Endothelial cell of umbilical vein (primary cell): ENCODE measurements around the gene MCM7. TPM values are rescaled to one million over a fixed set of nuclear protein-coding genes. Genes with fewer than 3 reads are reported as not detected.

Experiments used
- BruUV-seq: library from RNA; stranded (reverse); fragments of 400-500 nt; replicated peaks from 2 replicates; lab custom pipeline; 2021; lab: Mats Ljungman, UMichigan
- CTCF ChIA-PET: fragments of 300-600, 350-600 bp; sonication (Branson Sonifier 250); formaldehyde crosslinking; loops from one replicate; lab custom pipeline; 2021; ENCODE audit warnings: antibody characterized with exemption, inconsistent platforms; lab: Charles Lee
- POLR2A ChIA-PET: fragments of 300-600, 350-600 bp; sonication (Branson Sonifier 250); formaldehyde crosslinking; loops from one replicate; lab custom pipeline; 2021; ENCODE audit warnings: antibody characterized with exemption, inconsistent platforms; lab: Charles Lee
- DNase-seq: peaks from one replicate; pipeline ENCODE4 v3.0.0-alpha.2; 2011; ENCODE audit warnings: low read depth, low spot score
- FAIRE-seq: peaks from 2 replicates; lab custom pipeline; 2011; peaks lifted over from hg19 to GRCh38; lab: Jason Lieb, UNC
- H2AFZ ChIP-seq: 2 replicates; pipeline ENCODE4 v1.6.0; 2012; ENCODE audit warnings: low read depth, low read length, control low read depth, inconsistent platforms
- H3K27ac ChIP-seq: 2 replicates; pipeline ENCODE4 v1.5.1; 2011; ENCODE audit warnings: low read depth, mild to moderate bottlenecking, control low read depth, low read length, moderate library complexity; ENCODE audit not compliant: insufficient read depth
- H3K27me3 ChIP-seq, 2 experiments: 2 replicates each; pipeline versions ENCODE4 v1.6.0 to v1.6.1; 2011; ENCODE audit warnings: low read length in 2 of 2, mixed read lengths in 1 of 2; ENCODE audit not compliant: control insufficient read depth in 2 of 2, insufficient read depth in 2 of 2
- H3K36me3 ChIP-seq, 2 experiments: 2 replicates in 1 of 2; 3 replicates in 1 of 2; pipeline ENCODE4 v1.5.1; 2011; ENCODE audit warnings: low read length in 2 of 2, mild to moderate bottlenecking in 1 of 2, moderate library complexity in 1 of 2; ENCODE audit not compliant: control insufficient read depth in 2 of 2, insufficient read depth in 2 of 2; ENCODE audit errors: extremely low read depth in 1 of 2
- H3K4me1 ChIP-seq: 3 replicates; pipeline ENCODE4 v1.5.1; 2011; ENCODE audit warnings: mild to moderate bottlenecking, low read length; ENCODE audit not compliant: control insufficient read depth, insufficient read depth; ENCODE audit errors: extremely low read depth
- H3K4me2 ChIP-seq: 2 replicates; pipeline ENCODE4 v1.6.1; 2011; ENCODE audit warnings: low read length, control low read depth, mixed read lengths; ENCODE audit not compliant: insufficient read depth
- H3K4me3 ChIP-seq, 3 experiments: fragments of 200-600 bp in 1 of 3; sonication (generic), shearing (Covaris generic) in 1 of 3; replicated peaks in 1 of 3; 2 replicates each; pipeline ENCODE4 v1.5.1; 2011 to 2016; ENCODE audit warnings: control low read depth in 3 of 3, low read length in 3 of 3, mild to moderate bottlenecking in 2 of 3, inconsistent platforms in 1 of 3, low read depth in 1 of 3, moderate library complexity in 1 of 3; ENCODE audit not compliant: insufficient read depth in 1 of 3
- H3K79me2 ChIP-seq: 2 replicates; pipeline ENCODE4 v1.6.0; 2012; ENCODE audit warnings: low read length, inconsistent platforms; ENCODE audit not compliant: control insufficient read depth, insufficient read depth
- H3K9ac ChIP-seq: replicated peaks from 2 replicates; pipeline ENCODE3; 2011; ENCODE audit warnings: low read length, control low read depth; ENCODE audit not compliant: insufficient read depth; ENCODE audit errors: extremely low read depth
- H3K9me1 ChIP-seq: replicated peaks from 3 replicates; pipeline ENCODE4 v1.6.0; 2011; ENCODE audit warnings: mild to moderate bottlenecking, low read length; ENCODE audit not compliant: control insufficient read depth, insufficient read depth; ENCODE audit errors: extremely low read depth
- H3K9me3 ChIP-seq: replicated peaks from 2 replicates; pipeline ENCODE4 v1.5.1; 2012; ENCODE audit warnings: low read length, inconsistent platforms; ENCODE audit not compliant: control insufficient read depth, insufficient read depth
- H4K20me1 ChIP-seq: replicated peaks from 2 replicates; pipeline ENCODE3; 2011; ENCODE audit warnings: mild to moderate bottlenecking, low read length; ENCODE audit not compliant: control insufficient read depth, insufficient read depth; ENCODE audit errors: extremely low read depth
- EZH2 ChIP-seq: IDR thresholded peaks from 2 replicates; pipeline ENCODE4 v1.6.1; 2012; ENCODE audit warnings: borderline replicate concordance, low read depth, mild to moderate bottlenecking, moderate library complexity, low read length, inconsistent platforms; ENCODE audit not compliant: severe bottlenecking
- FOS ChIP-seq: IDR thresholded peaks from 2 replicates; pipeline ENCODE4 v1.6.1; 2011; ENCODE audit warnings: mild to moderate bottlenecking, low read length, moderate library complexity, borderline replicate concordance; ENCODE audit not compliant: insufficient read depth
- GATA2 ChIP-seq: IDR thresholded peaks from 2 replicates; pipeline ENCODE4 v1.7.0; 2011; ENCODE audit warnings: low read depth, mild to moderate bottlenecking, moderate library complexity, mixed read lengths, low read length; ENCODE audit not compliant: insufficient read length, insufficient read depth
- JUN ChIP-seq: IDR thresholded peaks from 2 replicates; pipeline ENCODE4 v1.6.1; 2011; ENCODE audit warnings: borderline replicate concordance, low read depth; ENCODE audit not compliant: insufficient read length, insufficient read depth
- MYC ChIP-seq: IDR thresholded peaks from one replicate; pipeline ENCODE4 v1.6.1; 2011; ENCODE audit warnings: mild to moderate bottlenecking, low read depth, low read length
- POLR2A ChIP-seq: IDR thresholded peaks from 2 replicates; pipeline ENCODE4 v1.6.1; 2012; ENCODE audit warnings: low read depth, mild to moderate bottlenecking, control low read depth, low read length
- POLR2AphosphoS5 ChIP-seq: IDR thresholded peaks from 2 replicates; pipeline ENCODE4 v1.6.1; 2012; ENCODE audit warnings: low read depth, mild to moderate bottlenecking, control low read depth, low read length, moderate library complexity; ENCODE audit not compliant: insufficient read depth
- dilution Hi-C: fragments of 300-500 bp; cut with MboI; formaldehyde crosslinking; loops from one replicate; pipeline ENCODE4 v1.15.0; 2019; ENCODE audit warnings: low sequenced_read_pairs; ENCODE audit not compliant: extremely low pct_ligation_motif_present
- intact Hi-C: fragments of 100-400 bp; cut with micrococcal nuclease; formaldehyde crosslinking; loops from one replicate; pipeline ENCODE4 v1.10.0; 2022
- microRNA counts: library from miRNA; unstranded; fragments of <30 nt; microRNA quantifications from one replicate; lab custom pipeline; 2016
- microRNA-seq: library from miRNA; unstranded; fragments of <30 nt; microRNA quantifications from one replicate; pipeline ENCODE4 v1.2.0, GENCODE V29; 2021; ENCODE audit warnings: borderline number of aligned reads, borderline replicate concordance
- polyA plus RNA-seq, 4 experiments: library from polyadenylated mRNA; depleted of rRNA in 3 of 4; stranded (reverse) in 3 of 4; unstranded in 1 of 4; fragments of >200 nt; gene quantifications; 2 replicates each; pipeline versions ENCODE4 v1.2.1 to v1.2.3, GENCODE V29; 2011 to 2012; ENCODE audit warnings: missing spikeins in 1 of 4
- small RNA-seq: library from RNA; depleted of rRNA; stranded (forward); fragments of <200 nt; gene quantifications from one replicate; pipeline ENCODE3, GENCODE V24; 2012; ENCODE audit warnings: low replicate concordance, low read depth; ENCODE audit not compliant: insufficient read depth, insufficient read length
- total RNA-seq: library from RNA; stranded (reverse); gene quantifications from 2 replicates; pipeline ENCODE4 v1.2.3, GENCODE V29; 2021
- TF ChIP-seq, protein P1 (sequence below): IDR thresholded peaks from 2 replicates; pipeline ENCODE4 v1.6.1; 2011; ENCODE audit not compliant: insufficient read depth, insufficient read length

Gene MCM7
- total and polyA plus RNA-seq, 2 donors (not counting 3 experiments of a cell fraction or from before 2014, with no cell fraction given) = 156 to 187 TPM

DNA sequence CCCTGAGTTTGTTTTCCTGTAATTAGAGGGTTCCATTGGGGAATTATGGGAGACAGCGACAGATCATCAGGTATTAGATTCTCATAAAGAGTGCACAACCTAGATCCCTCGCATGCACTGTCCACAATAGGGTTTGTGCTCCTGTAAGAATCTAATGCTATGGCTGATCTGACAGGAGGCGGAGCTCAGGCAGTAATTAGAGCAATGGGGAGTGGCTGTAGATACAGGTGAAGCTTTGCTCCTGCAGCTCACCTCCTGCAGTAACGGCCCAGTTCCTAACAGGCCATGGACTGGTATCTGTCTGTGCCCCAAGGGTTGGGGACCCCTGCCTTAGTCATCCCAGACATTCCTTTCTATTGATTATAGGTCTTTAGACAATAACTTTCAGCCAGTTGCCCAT lies 52.5 kb downstream of the MCM7 start:
- ChIA-PET CTCF (interaction anchor here (9.1 kb wide), 1 partner anchor 55 kb away, joined by 158 read pairs; no protein-coding TSS in a partner anchor), POLR2A (no interaction called here)
- Histone ChIP-seq H4K20me1 (no peaks in the 10 kb centered on the region), H3K27me3 (no peaks in the 10 kb centered on the region), H3K9ac (no peak overlapping the region), H3K4me2 (no peak overlapping the region), H3K9me3 (no peaks in the 10 kb centered on the region), H3K36me3 (no peaks in the 10 kb centered on the region), H3K9me1 (no peaks in the 10 kb centered on the region), H2AFZ (no peak overlapping the region), H3K27ac (no peak overlapping the region), H3K4me3 (no peak overlapping the region), H3K4me1 (peaks cover 3% of the 10 kb centered on the region), H3K79me2 (no peaks in the 10 kb centered on the region)
- intact Hi-C loops = loop anchor here (1.0 kb wide), 3 partner anchors 7 to 33 kb away; partner anchors contain the start of genes ZKSCAN1 and ZNF3
- FAIRE-seq (no peak), DNase-seq (no peak)
- dilution Hi-C loops = no loop called here
- TF ChIP-seq EZH2 (no peak), MYC (no peak), FOS (no peak), POLR2A (no peak), GATA2 (no peak), JUN (no peak), POLR2AphosphoS5 (no peak)
- TF ChIP-seq, protein P1, sequence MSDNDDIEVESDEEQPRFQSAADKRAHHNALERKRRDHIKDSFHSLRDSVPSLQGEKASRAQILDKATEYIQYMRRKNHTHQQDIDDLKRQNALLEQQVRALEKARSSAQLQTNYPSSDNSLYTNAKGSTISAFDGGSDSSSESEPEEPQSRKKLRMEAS = no peak
- no TSS peak for BruUV-seq

DNA sequence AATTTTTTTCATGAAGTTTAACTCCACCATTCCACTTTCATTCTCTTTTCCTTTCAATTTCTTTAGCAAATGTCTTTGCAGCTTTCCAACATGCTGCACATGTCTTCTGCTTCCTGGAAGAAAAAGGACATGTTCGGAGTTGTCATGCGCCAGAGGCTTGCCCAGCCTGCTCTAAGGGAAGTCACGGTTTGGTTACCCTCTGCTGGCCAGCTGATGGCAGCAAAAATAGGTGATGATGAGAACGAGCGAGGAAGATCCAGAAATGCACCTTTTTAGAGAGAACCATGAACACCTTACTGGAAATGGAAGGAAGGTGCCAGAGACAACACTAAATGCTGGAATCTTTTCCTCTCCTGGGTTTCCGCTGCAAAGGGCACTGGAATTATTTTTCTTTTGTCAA lies 56.5 kb downstream of the MCM7 start:
- Histone ChIP-seq H3K9me1 (no peaks in the 10 kb centered on the region), H3K4me1 (peaks cover 14% of the 10 kb centered on the region), H3K4me3 (no peak overlapping the region), H3K36me3 (no peaks in the 10 kb centered on the region), H3K79me2 (no peaks in the 10 kb centered on the region), H4K20me1 (no peaks in the 10 kb centered on the region), H3K4me2 (no peak overlapping the region), H2AFZ (no peak overlapping the region), H3K27ac (no peak overlapping the region), H3K9me3 (no peaks in the 10 kb centered on the region), H3K27me3 (no peaks in the 10 kb centered on the region), H3K9ac (no peak overlapping the region)
- CTCF ChIA-PET = interaction anchor here (1.2 to 1.6 kb wide), 2 partner anchors 15 to 50 kb away, joined by 3 to 5 read pairs; no protein-coding TSS in a partner anchor
- no peak for DNase-seq
- intact Hi-C loops = no loop called here
- no TSS peak for BruUV-seq
- no peak for FAIRE-seq
- POLR2A ChIA-PET = no interaction called here
- dilution Hi-C loops = no loop called here
- TF ChIP-seq MYC = no peak
- TF ChIP-seq, protein P1 = no peak
- no peak for TF ChIP-seq JUN
- no peak for TF ChIP-seq FOS
- no peak for TF ChIP-seq POLR2A

MicroRNAs encoded within 50 kb of the gene (microRNA counts, 767-probe panel; counts per million panel counts)
- microRNA hsa-miR-106b-5p (lab: Ali Mortazavi, UCI) (723 counts per million, percentile 96 among the panel's probes with 10 or more counts), microRNA hsa-miR-25-3p (lab: Ali Mortazavi, UCI) (15,144 counts per million, percentile 98 among the panel's probes with 10 or more counts), microRNA hsa-miR-93-5p (lab: Ali Mortazavi, UCI) (17,996 counts per million, percentile 98 among the panel's probes with 10 or more counts)

Small RNA genes lying within 50 kb of the gene (microRNA-seq; reads per million reads assigned to microRNA genes)
- 1,959 reads per million, percentile 88 among the genes with 10 or more reads in this experiment for gene MIR106B
- 188 reads per million, percentile 65 among the genes with 10 or more reads in this experiment for gene MIR25
- 3,260 reads per million, percentile 92 among the genes with 10 or more reads in this experiment for gene MIR93

Small RNA genes lying within 50 kb of the gene (small RNA-seq; reads per million reads assigned to genes)
- gene MIR106B = 1,874 reads per million, percentile 100 among the genes with 10 or more reads in this experiment
- 1,302 reads per million, percentile 100 among the genes with 10 or more reads in this experiment for gene MIR25
- 472 reads per million, percentile 99 among the genes with 10 or more reads in this experiment for gene MIR93

Other genes with a start within 250 kb of the MCM7 start
- 0.51 TPM in 1 of 2 replicates, not detected in the other for gene OR2AE1, start 224.4 kb downstream of the MCM7 start, total RNA-seq
- 0.13 and 0.18 TPM in 2 replicates for gene OR2AE1, start 224.4 kb downstream of the MCM7 start, polyA plus RNA-seq
- gene TRIM4, start 181.9 kb downstream of the MCM7 start, total RNA-seq = 19.1 and 22.1 TPM in 2 replicates
- gene TRIM4, start 181.9 kb downstream of the MCM7 start, polyA plus RNA-seq = 10.3 and 13.0 TPM in 2 replicates
- gene GJC3, start 171.8 kb downstream of the MCM7 start, total RNA-seq = not detected in 2 replicates
- 0.28 and 0.33 TPM in 2 replicates for gene GJC3, start 171.8 kb downstream of the MCM7 start, polyA plus RNA-seq
- not detected in 2 replicates for gene AZGP1, start 125.4 kb downstream of the MCM7 start, total RNA-seq
- gene AZGP1, start 125.4 kb downstream of the MCM7 start, polyA plus RNA-seq = not detected in 2 replicates
- 52.8 and 57.8 TPM in 2 replicates for gene ZKSCAN1, start 85.8 kb downstream of the MCM7 start, total RNA-seq
- 9.4 and 12.3 TPM in 2 replicates for gene ZKSCAN1, start 85.8 kb downstream of the MCM7 start, polyA plus RNA-seq
- gene ZSCAN21, start 51.6 kb downstream of the MCM7 start, total RNA-seq = 7.4 and 7.7 TPM in 2 replicates
- 6.5 and 7.7 TPM in 2 replicates for gene ZSCAN21, start 51.6 kb downstream of the MCM7 start, polyA plus RNA-seq
- gene ZNF3, start 19.7 kb downstream of the MCM7 start, total RNA-seq = 30.9 and 31.1 TPM in 2 replicates
- gene ZNF3, start 19.7 kb downstream of the MCM7 start, polyA plus RNA-seq = 20.1 and 21.8 TPM in 2 replicates
- gene COPS6, start 12.4 kb downstream of the MCM7 start, total RNA-seq = 168 and 188 TPM in 2 replicates
- gene COPS6, start 12.4 kb downstream of the MCM7 start, polyA plus RNA-seq = 251 and 268 TPM in 2 replicates
- 20.5 and 22.7 TPM in 2 replicates for gene AP4M1, start 246 bp upstream of the MCM7 start, total RNA-seq
- 27.4 and 31.4 TPM in 2 replicates for gene AP4M1, start 246 bp upstream of the MCM7 start, polyA plus RNA-seq
- gene TAF6, start 18.0 kb upstream of the MCM7 start, total RNA-seq = 64.6 and 67.3 TPM in 2 replicates
- 32.7 and 34.1 TPM in 2 replicates for gene TAF6, start 18.0 kb upstream of the MCM7 start, polyA plus RNA-seq
- gene CNPY4, start 18.2 kb upstream of the MCM7 start, total RNA-seq = 18.0 and 33.7 TPM in 2 replicates
- 22.6 and 28.6 TPM in 2 replicates for gene CNPY4, start 18.2 kb upstream of the MCM7 start, polyA plus RNA-seq
- gene MBLAC1, start 25.6 kb upstream of the MCM7 start, total RNA-seq = 1.3 and 1.8 TPM in 2 replicates
- 1.8 and 2.1 TPM in 2 replicates for gene MBLAC1, start 25.6 kb upstream of the MCM7 start, polyA plus RNA-seq
- 139 and 140 TPM in 2 replicates for gene LAMTOR4, start 47.5 kb upstream of the MCM7 start, total RNA-seq
- gene LAMTOR4, start 47.5 kb upstream of the MCM7 start, polyA plus RNA-seq = 492 and 520 TPM in 2 replicates
- 23.0 and 24.0 TPM in 2 replicates for gene TRAPPC14, start 57.3 kb upstream of the MCM7 start, total RNA-seq
- 13.3 and 15.6 TPM in 2 replicates for gene TRAPPC14, start 57.3 kb upstream of the MCM7 start, polyA plus RNA-seq
- gene GAL3ST4, start 67.2 kb upstream of the MCM7 start, total RNA-seq = 6.6 and 7.9 TPM in 2 replicates
- gene GAL3ST4, start 67.2 kb upstream of the MCM7 start, polyA plus RNA-seq = 14.6 and 16.7 TPM in 2 replicates
- 17.5 and 20.9 TPM in 2 replicates for gene GPC2, start 76.0 kb upstream of the MCM7 start, total RNA-seq
- 9.2 and 10.7 TPM in 2 replicates for gene GPC2, start 76.0 kb upstream of the MCM7 start, polyA plus RNA-seq
- 0.55 and 1.4 TPM in 2 replicates for gene STAG3, start 76.5 kb upstream of the MCM7 start, total RNA-seq
- 0.29 and 0.40 TPM in 2 replicates for gene STAG3, start 76.5 kb upstream of the MCM7 start, polyA plus RNA-seq
- 0.80 TPM in 1 of 2 replicates, not detected in the other for gene PVRIG, start 118.6 kb upstream of the MCM7 start, total RNA-seq
- not detected in 2 replicates for gene PVRIG, start 118.6 kb upstream of the MCM7 start, polyA plus RNA-seq
- gene SPDYE3, start 206.3 kb upstream of the MCM7 start, total RNA-seq = not detected in 2 replicates
- gene SPDYE3, start 206.3 kb upstream of the MCM7 start, polyA plus RNA-seq = not detected in 2 replicates